Measurements from ENCODE around the gene MED12L.

GRCh38 chr3:151321526-151321925, 236.1 kb downstream of the MED12L start:
- TF ChIP-seq POLR2AphosphoS5 (IDR thresholded peaks at IDR 0.05; ENCODE audit: low read depth, low read length) (no peak), REST (IDR thresholded peaks at IDR 0.05; ENCODE audit: insufficient read depth in 1 of 2, low read depth in 2 of 2, low read length in 2 of 2) (no peak)
